Non-pigmented ciliary epithelial cell (primary cell): ENCODE results near the gene CYS1.
"Not testable (repeated sequence)": the region's sequence is repeated elsewhere in the genome, so short reads cannot be mapped to it uniquely, and the experiment has no call there.

ENCODE experiments used
- DNase-seq: peaks from one replicate; pipeline ENCODE4 v3.0.0-alpha.2; 2010; ENCODE audit warnings: low read depth

Gene CYS1

GRCh38 chr2:10012366-10012962, 67.7 kb downstream of the CYS1 start:
- DNase-seq: not testable (repeated sequence)

DNA sequence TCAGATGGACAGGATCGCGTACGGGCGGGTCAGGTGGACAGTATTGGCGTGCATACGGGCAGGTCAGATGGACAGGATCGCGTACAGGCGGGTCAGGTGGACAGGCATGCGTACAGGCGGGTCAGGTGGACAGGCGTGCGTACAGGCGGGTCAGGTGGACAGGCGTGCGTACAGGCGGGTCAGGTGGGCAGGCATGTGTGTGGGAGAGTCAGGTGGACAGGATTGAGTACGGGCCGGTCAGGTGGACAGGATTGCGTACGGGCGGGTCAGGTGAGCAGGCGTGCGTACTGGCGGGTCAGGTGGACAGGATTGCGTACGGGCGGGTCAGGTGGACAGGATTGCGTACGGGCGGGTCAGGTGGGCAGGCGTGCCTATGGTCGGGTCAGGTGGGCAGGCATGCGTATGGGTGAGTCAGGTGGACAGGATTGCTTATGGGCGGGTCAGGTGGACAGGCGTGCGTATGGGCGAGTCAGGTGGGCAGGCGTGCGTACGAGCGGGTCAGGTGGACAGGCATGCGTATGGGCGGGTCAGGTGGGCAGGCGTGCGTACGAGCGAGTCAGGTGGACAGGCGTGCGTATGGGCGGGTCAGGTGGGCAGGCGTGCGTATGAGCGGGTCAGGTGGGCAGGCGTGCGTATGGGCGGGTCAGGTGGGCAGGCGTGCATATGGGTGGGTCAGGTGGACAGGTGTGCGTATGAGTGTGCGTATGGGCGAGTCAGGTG, 68.4 kb downstream of the CYS1 start:
- DNase-seq: not testable (repeated sequence)

GRCh38 chr2:10010861-10011605, 69.2 kb downstream of the CYS1 start:
- DNase-seq: not testable (repeated sequence)

DNA sequence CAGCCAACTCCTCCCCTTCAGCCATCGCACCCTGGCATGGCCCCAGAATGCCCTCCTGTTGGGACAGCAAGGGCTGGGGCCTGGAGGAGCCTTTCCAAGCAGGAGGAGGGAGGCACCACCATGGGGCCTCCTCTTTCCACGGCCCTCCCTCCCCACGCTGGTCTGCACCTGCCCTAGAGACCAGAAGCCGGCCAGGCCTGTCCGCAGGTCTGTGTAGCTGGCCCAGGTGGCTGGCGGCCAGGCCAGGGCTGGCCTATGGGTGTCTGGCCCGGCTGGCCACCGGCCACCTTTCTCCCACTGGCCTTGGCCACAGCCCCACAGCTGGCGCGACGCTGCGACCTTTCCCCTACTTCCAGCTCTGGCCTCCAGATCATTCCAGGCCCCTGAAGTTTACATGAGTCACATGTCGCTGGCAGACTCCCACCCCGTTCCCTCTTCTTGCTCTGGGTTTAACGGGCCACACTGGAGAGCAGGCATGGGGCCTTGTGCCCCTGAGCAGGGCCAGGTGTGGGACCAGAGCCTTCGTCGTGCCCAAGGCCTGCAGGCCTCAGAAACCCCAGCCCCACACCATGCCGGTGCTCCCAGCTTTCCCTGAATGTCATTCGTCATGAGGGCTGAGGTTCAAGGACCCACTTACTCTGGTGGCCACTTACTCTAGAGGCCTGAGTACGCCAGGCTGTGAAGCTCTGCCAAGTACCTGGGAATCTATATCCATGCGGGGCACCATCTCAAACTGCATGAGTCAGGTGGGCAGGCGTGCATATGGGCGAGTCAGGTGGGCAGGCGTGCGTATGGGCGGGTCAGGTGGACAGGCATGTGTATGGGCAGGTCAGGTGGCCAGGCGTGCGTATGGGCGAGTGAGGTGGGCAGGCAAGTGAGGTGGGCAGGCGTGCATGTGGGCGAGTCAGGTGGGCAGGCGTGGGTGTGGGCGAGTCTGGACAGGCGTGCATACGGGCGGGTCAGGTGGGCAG, 70.1 kb downstream of the CYS1 start:
- no peak for DNase-seq

DNA sequence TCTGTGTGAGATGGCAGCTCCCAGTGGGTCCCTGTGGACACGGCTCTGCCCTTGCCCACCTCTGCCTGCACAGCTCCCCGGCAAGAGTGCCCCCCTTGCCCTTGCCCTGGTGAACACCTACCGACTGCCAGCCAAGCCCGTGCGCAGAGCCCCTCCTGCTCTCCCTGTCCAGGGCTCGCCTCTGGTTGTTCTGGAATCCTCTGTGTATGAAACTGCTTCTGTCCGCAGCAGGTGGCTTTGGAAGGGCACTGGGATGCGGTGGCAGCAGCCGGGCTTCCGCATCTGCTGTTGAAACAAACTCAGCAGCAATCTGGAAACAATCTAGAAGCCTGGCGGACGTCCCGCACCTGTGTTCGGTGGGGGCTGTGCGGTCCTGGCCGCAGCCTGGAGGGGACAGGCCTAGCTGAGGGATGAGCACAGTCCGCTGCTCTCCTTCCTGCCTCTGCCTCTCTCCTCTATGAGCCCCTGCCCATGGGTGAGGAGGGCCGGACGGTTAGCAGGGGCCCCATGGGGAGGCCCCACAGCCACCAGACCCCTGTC, 70.9 kb downstream of the CYS1 start:
- DNase-seq: no peak

- DNase-seq: no peak
These were observed 71.4 kb downstream of the CYS1 start for GRCh38 chr2:10008809-10009176.

- DNase-seq: no peak
These were observed 72.0 kb downstream of the CYS1 start for GRCh38 chr2:10007921-10008808.

DNA sequence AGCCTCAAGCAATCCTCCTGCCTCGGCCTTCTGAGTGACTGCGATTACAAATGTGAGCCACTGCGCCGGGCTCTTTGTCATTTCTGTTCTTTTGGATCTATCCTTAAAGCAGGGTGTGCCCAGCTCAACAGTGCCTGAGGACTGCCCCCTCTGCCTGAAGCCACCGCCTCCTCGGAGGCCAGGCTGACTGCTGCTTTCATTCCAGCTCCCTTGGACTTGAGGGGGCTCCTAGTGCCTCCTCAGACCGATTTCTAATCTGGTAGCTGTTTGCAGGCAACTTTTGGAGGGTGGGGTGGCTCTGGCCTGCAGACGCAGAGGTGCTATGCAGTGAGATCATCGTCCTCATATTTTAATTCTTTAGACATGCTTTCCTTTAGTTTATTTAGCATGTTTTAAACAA, 72.8 kb downstream of the CYS1 start:
- DNase-seq: no peak
